Right lobe of liver (tissue), 6 donors: ENCODE measurements around the gene DDX18. TPM values are rescaled to one million over a fixed set of nuclear protein-coding genes. Genes with fewer than 3 reads are reported as not detected.

Experiments
- ATAC-seq, 4 donors: fragments of 200-7000 bp; cut with Tn5 transposase; one replicate each; pipeline ENCODE4 v1.9.1; 2020; ENCODE audit warnings: mild to moderate bottlenecking in 4 of 4, moderate library complexity in 4 of 4
- DNase-seq, 3 donors: peaks; one replicate each; pipeline ENCODE4 v3.0.0-alpha.2; 2020
- H3K27ac ChIP-seq, 3 donors: fragments of 200-600 bp; one replicate each; pipeline ENCODE4 v1.8.0; 2022
- H3K27me3 ChIP-seq, 2 donors: fragments of 200-600 bp; one replicate each; pipeline ENCODE4 v1.8.0; 2022
- H3K36me3 ChIP-seq, 4 donors: fragments of 200-600 bp; sonication (generic) in 1 of 4; one replicate each; pipeline versions ENCODE4 v1.5.1 to v1.8.0; 2017 to 2022; ENCODE audit warnings: control low read depth in 1 of 4
- H3K4me1 ChIP-seq, 4 donors: fragments of 200-600 bp; sonication (generic) in 1 of 4; one replicate each; pipeline versions ENCODE4 v1.5.1 to v1.8.0; 2017 to 2022; ENCODE audit warnings: control low read depth in 1 of 4
- H3K4me3 ChIP-seq, 3 donors: fragments of 200-600 bp; one replicate each; pipeline ENCODE4 v1.8.0; 2022
- H3K9me3 ChIP-seq, 4 donors: fragments of 200-600 bp; sonication (generic) in 1 of 4; one replicate each; pipeline versions ENCODE4 v1.5.1 to v1.8.0; 2017 to 2022; ENCODE audit warnings: control low read depth in 1 of 4
- CTCF ChIP-seq, 4 donors: fragments of 200-600 bp in 3 of 4; fragments of 450-650 bp in 1 of 4; IDR thresholded peaks; one replicate each; pipeline versions ENCODE4 v1.5.1 to v1.8.0; 2016 to 2022; ENCODE audit warnings: antibody characterized with exemption in 4 of 4, mild to moderate bottlenecking in 2 of 4
- POLR2A ChIP-seq: fragments of 450-650 bp; IDR thresholded peaks from one replicate; pipeline ENCODE4 v1.6.1; 2017; ENCODE audit warnings: antibody characterized with exemption, mild to moderate bottlenecking
- WGBS: methylation state at CpG from one replicate; pipeline ENCODE4 v1.1.6; 2018; ENCODE audit warnings: low coverage, low lambda C conversion rate; ENCODE audit not compliant: insufficient coverage; ENCODE audit errors: missing lambda C conversion rate; 5-methylcytosine and 5-hydroxymethylcytosine counted together
- intact Hi-C, 2 donors: fragments of 100-400 bp; cut with DNase I; formaldehyde crosslinking; loops; one replicate each; pipeline versions ENCODE4 v1.11.2 to v1.14.1; 2022
- total RNA-seq, 6 experiments: library from RNA; depleted of rRNA in 2 of 6; stranded (reverse); fragments of >200 nt in 2 of 6; fragmentation: NEBNext Ultra II Directional in 3 of 6; extraction: Animal tissue kit (Norgen Biotek cat#: 25700) in 3 of 6; gene quantifications; one replicate each; pipeline versions ENCODE4 v1.1.0 to v1.2.4, GENCODE V29; 2016 to 2023
- donor health status: DM: no; HTN: yes; CAD: no.
- donor health status: DM: no; HTN: no; CAD: no.
- donor health status: DM: no; HTN: no; CAD: no.
- donor health status: DM: no; HTN: yes; CAD: no.
- donor health status: DM: no; HTN: yes; CAD: no.

Gene DDX18
- total RNA-seq, 6 experiments from 2014 or later: 20.5 to 35.1 (median 24.6) TPM

GRCh38 chr2:117835990-117836760 lies 21.7 kb downstream of the DDX18 start:
- peak; percentile 87 to 91 (median 90) for DNase-seq
- WGBS: 7% methylated on average over 22 of the region's 53 CpGs
- peak overlapping the region in 1 of 3 donors; percentile 43 for H3K27ac ChIP-seq
- peak; percentile 74 to 85 (median 82) for TF ChIP-seq CTCF (IDR thresholded peaks at IDR 0.05)
- TF ChIP-seq POLR2A: no peak
- H3K9me3 ChIP-seq: no peaks in the 10 kb centered on the region
- peak overlapping the region; percentile 37 to 54 (median 44) for H3K4me3 ChIP-seq
- peaks cover 0 to 5% (median 0%) of the 10 kb centered on the region in 4 donors for H3K4me1 ChIP-seq
- H3K27me3 ChIP-seq: no peaks in the 10 kb centered on the region
- ATAC-seq: peak; percentile 98 to 99 (median 98)
- peaks cover 0 to 18% (median 2%) of the 10 kb centered on the region in 4 donors for H3K36me3 ChIP-seq
- intact Hi-C loops: loop anchor here (10.0 kb wide), 2 partner anchors 79 to 169 kb away; no protein-coding TSS in a partner anchor

- no peak for ATAC-seq
Measured at GRCh38 chr2:117845304-117845703, 30.8 kb downstream of the DDX18 start.

GRCh38 chr2:117850015-117850414 lies 35.5 kb downstream of the DDX18 start:
- H3K27me3 ChIP-seq: no peaks in the 10 kb centered on the region
- WGBS: 10% methylated on average over 7 of the region's 7 CpGs

More at GRCh38 chr2:117845304-117845703, 30.8 kb downstream of the DDX18 start:
- no peaks in the 10 kb centered on the region for H3K9me3 ChIP-seq
- H3K4me3 ChIP-seq: no peak overlapping the region
- H3K27me3 ChIP-seq: no peaks in the 10 kb centered on the region
- no peaks in the 10 kb centered on the region for H3K4me1 ChIP-seq
- 65% methylated on average over 2 of the region's 2 CpGs for WGBS
- no peak for TF ChIP-seq POLR2A
- no peak for TF ChIP-seq CTCF (IDR thresholded peaks at IDR 0.05)
- DNase-seq: no peak
- H3K36me3 ChIP-seq: no peaks in the 10 kb centered on the region
- intact Hi-C loops: no loop called here
- no peak overlapping the region for H3K27ac ChIP-seq

GRCh38 chr2:117850461-117850860 lies 36.0 kb downstream of the DDX18 start:
- WGBS: 7% methylated on average over 4 of the region's 4 CpGs
- H3K4me3 ChIP-seq: no peak overlapping the region
- H3K27me3 ChIP-seq: no peaks in the 10 kb centered on the region
- H3K36me3 ChIP-seq: no peaks in the 10 kb centered on the region
- intact Hi-C loops: no loop called here
- DNase-seq (no peak), ATAC-seq (no peak)
- H3K9me3 ChIP-seq: no peaks in the 10 kb centered on the region
- TF ChIP-seq POLR2A (no peak), CTCF (IDR thresholded peaks at IDR 0.05) (no peak)
- H3K4me1 ChIP-seq: no peaks in the 10 kb centered on the region
- H3K27ac ChIP-seq: no peak overlapping the region

More at GRCh38 chr2:117850015-117850414, 35.5 kb downstream of the DDX18 start:
- Histone ChIP-seq H3K27ac (no peak overlapping the region), H3K4me3 (no peak overlapping the region), H3K36me3 (no peaks in the 10 kb centered on the region), H3K4me1 (no peaks in the 10 kb centered on the region), H3K9me3 (no peaks in the 10 kb centered on the region)
- intact Hi-C loops: no loop called here
- ATAC-seq (no peak), DNase-seq (no peak)
- no peak for TF ChIP-seq CTCF (IDR thresholded peaks at IDR 0.05)
- TF ChIP-seq POLR2A: no peak
